ENCODE measurements around the gene KRTAP5-2. TPM values are rescaled to one million over a fixed set of nuclear protein-coding genes. Genes with fewer than 3 reads are reported as not detected.

The KRTAP5-2 gene
- total and polyA plus RNA-seq, 2 of the 8 experiments (the other 6 are each of a cell fraction or from before 2014, with no cell fraction given), result not detected

DNA sequence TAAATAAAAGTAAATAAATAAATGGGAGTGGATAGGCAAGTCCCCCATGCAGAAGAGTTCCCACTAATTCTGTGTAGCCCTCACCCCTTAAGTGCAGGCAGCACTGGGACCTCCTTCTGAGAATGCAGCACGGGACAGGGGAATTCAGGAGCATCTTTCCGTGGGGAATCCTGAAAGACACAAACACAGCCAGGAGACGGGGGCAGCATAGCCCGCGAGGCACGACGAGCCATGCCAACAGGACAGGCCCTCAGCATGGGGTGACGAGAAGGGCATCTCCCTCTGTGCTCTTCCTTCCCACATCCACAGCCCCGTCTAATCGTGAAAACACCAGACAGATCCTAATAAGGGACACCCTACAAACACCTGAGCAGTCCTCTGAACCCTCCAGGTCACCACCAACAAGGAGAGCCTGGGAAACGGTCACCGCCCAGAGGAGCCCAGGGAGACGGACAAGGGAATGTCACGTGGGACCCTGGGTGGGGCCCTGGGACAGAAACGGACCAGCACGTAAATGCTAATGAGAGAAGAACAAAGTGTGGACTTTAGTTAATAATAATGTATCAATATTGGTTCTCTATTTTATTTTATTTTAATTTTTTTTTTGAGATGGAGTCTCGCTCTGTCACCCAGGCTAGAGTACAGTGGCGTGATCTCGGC lies 38.3 kb upstream of the KRTAP5-2 start (continued):
- no peak for TF ChIP-seq POLR2A (IDR thresholded peaks at IDR 0.05; ENCODE audit: control extremely low read depth in 1 of 2, low read depth in 2 of 2, low read length in 2 of 2)
- no peak for TF ChIP-seq TBP (IDR thresholded peaks at IDR 0.05; ENCODE audit: low read depth, low read length)
- no peak for TF ChIP-seq SAP30 (IDR thresholded peaks at IDR 0.05; ENCODE audit: insufficient read depth, insufficient replicate concordance, low read length)

All from H1 (cell line).